ENCODE measurements around the gene RRP1. TPM values are rescaled to one million over a fixed set of nuclear protein-coding genes. Genes with fewer than 3 reads are reported as not detected.

Gene RRP1
- polyA plus RNA-seq, 1 experiment = 8.2 TPM

DNA sequence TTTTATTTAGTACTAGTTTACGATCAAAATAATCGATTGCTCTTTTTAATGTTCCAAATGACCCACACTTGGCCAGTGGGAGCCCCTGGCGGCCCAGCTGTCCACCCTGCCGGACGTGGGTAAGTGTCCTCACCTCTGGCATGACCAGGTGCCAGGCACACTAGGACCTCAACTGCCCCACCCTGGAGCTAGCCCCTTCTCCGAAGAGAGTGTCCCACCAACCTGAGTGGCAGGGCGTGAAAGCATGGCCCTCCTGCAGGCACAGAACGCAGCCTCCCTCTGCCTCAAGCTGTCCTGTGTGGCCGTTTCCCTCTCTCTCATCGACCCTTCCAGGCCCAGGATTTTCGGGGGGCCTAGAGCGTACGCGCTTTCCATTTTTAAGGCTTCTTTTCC, 42.8 kb downstream of the RRP1 start:
- ChIA-PET POLR2A (no interaction called here), CTCF (no interaction called here)
- TF ChIP-seq CTCF (IDR thresholded peaks at IDR 0.05; ENCODE audit: low read depth, low read length) = no peak
- Histone ChIP-seq H3K27ac (ENCODE audit: low read depth, low read length) (no peak overlapping the region), H3K4me3 (ENCODE audit: low read depth, low read length) (no peak overlapping the region), H3K9me3 (ENCODE audit: control insufficient read depth, insufficient read depth, low read length) (peaks cover 20% of the 10 kb centered on the region), H3K27me3 (ENCODE audit: control insufficient read depth, insufficient read depth, low read length) (peaks cover 39% of the 10 kb centered on the region)
- no peak for DNase-seq (ENCODE audit: low read depth, low spot score)

- Histone ChIP-seq H3K27ac (ENCODE audit: low read depth, low read length) (no peak overlapping the region), H3K27me3 (ENCODE audit: control insufficient read depth, insufficient read depth, low read length) (peaks cover 41% of the 10 kb centered on the region), H3K9me3 (ENCODE audit: control insufficient read depth, insufficient read depth, low read length) (peaks cover 20% of the 10 kb centered on the region), H3K4me3 (ENCODE audit: low read depth, low read length) (no peak overlapping the region)
- ChIA-PET POLR2A (no interaction called here), CTCF (no interaction called here)
- no peak for DNase-seq (ENCODE audit: low read depth, low spot score)
- no peak for TF ChIP-seq CTCF (IDR thresholded peaks at IDR 0.05; ENCODE audit: low read depth, low read length)
These were observed 43.3 kb downstream of the RRP1 start for GRCh38 chr21:43832648-43833047.

DNA sequence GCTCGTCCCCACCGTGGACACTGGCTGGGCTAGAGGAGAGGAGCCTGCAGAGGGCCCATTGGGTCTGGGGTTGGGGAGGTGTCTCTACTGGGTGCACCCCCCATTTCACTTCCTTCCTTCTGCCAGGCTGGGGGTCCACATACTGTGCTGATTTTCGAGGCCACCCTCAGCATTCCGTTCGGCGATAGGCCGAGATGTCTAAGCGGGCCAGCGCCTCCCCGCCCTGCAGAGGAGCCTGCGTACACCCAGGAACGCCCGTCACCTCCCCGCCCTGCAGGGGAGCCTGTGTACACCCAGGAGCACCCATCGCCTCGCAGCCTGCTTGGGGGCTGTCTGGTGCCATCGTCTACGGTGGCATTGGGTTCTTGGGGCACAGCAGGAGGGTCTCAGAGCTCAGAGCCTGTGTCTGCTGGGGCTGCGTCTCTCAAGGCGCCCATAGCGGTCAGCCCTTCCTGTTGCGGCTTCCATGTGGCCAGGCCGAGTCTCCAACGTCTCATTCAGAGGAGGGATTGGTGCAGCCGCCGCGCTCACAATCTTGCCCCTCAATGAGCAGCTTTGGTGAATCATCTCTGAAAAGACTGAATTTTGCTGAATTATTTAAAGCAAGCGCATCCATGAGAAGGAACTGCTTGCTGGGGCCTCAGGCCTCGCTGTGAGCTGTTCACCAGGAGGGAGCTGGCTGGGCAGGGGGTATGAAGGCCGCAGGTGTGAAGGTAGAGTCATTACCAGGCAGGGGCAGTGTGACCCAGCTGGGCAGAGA, 44.9 kb downstream of the RRP1 start:
- no peak for TF ChIP-seq CTCF (IDR thresholded peaks at IDR 0.05; ENCODE audit: low read depth, low read length)
- ChIA-PET POLR2A (no interaction called here), CTCF (no interaction called here)
- Histone ChIP-seq H3K27me3 (ENCODE audit: control insufficient read depth, insufficient read depth, low read length) (peaks cover 42% of the 10 kb centered on the region), H3K9me3 (ENCODE audit: control insufficient read depth, insufficient read depth, low read length) (peaks cover 20% of the 10 kb centered on the region), H3K4me3 (ENCODE audit: low read depth, low read length) (no peak overlapping the region), H3K27ac (ENCODE audit: low read depth, low read length) (no peak overlapping the region)
- DNase-seq (ENCODE audit: low read depth, low spot score) = no peak

DNA sequence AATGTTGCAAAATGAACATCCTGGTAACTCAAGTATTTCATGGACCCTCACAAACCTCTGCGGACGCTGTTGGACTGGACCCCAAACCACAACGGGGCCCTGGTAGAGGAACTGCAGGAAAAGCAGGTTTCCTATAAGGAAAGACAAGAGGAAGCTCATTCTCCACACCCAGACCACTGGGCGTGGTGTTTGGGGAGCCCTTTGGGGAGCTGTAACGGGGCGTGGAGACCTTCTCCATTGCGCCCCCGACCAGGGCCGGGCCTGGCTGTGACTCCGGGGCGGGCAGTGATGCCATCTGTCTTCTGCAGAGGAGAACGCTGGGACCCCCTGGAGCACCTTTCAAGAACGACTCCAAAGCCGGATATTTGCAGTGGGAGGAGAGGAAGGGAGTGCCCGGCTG, 45.7 kb downstream of the RRP1 start:
- Histone ChIP-seq H3K9me3 (ENCODE audit: control insufficient read depth, insufficient read depth, low read length) (peaks cover 20% of the 10 kb centered on the region), H3K27me3 (ENCODE audit: control insufficient read depth, insufficient read depth, low read length) (peaks cover 36% of the 10 kb centered on the region), H3K27ac (ENCODE audit: low read depth, low read length) (no peak overlapping the region), H3K4me3 (ENCODE audit: low read depth, low read length) (no peak overlapping the region)
- POLR2A ChIA-PET = no interaction called here
- no peak for TF ChIP-seq CTCF (IDR thresholded peaks at IDR 0.05; ENCODE audit: low read depth, low read length)
- CTCF ChIA-PET = no interaction called here
- DNase-seq (ENCODE audit: low read depth, low spot score) = no peak

DNA sequence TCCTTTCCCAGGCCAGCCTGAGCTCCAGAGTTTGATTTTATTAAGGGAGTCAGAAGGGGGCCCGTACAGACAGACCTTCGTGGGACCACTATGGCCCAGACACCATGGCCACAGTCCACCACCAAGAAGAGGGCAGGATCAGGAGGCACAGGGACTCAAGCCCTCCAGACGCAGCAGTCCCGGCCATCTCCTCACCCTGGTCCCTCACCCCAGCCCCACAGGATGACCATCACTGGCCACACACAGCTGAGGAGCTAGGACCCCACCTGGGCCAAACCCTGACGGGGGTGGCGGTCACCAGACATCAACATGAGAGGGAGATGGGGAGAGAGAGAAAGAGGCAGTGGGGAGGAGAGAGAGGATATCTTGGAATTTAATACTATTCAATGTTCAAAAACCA, 46.5 kb downstream of the RRP1 start:
- CTCF ChIA-PET = no interaction called here
- POLR2A ChIA-PET = no interaction called here
- H3K27me3 ChIP-seq (ENCODE audit: control insufficient read depth, insufficient read depth, low read length) = peaks cover 33% of the 10 kb centered on the region
- H3K27ac ChIP-seq (ENCODE audit: low read depth, low read length) = no peak overlapping the region
- TF ChIP-seq CTCF (IDR thresholded peaks at IDR 0.05; ENCODE audit: low read depth, low read length) = no peak
- H3K4me3 ChIP-seq (ENCODE audit: low read depth, low read length) = no peak overlapping the region
- no peak for DNase-seq (ENCODE audit: low read depth, low spot score)
- H3K9me3 ChIP-seq (ENCODE audit: control insufficient read depth, insufficient read depth, low read length) = peaks cover 20% of the 10 kb centered on the region
